NCI-H524 treated with DMSO at 0.1 percent for 48 hours (cell line): ENCODE results near the gene IQCE.
"Not testable (repeated sequence)": the region's sequence is repeated elsewhere in the genome, so short reads cannot be mapped to it uniquely, and the experiment has no call there.

ENCODE experiments used
- DNase-seq: peaks from one replicate; lab custom pipeline; 2025; lab: John Stamatoyannopoulos, UW

Gene IQCE

DNA sequence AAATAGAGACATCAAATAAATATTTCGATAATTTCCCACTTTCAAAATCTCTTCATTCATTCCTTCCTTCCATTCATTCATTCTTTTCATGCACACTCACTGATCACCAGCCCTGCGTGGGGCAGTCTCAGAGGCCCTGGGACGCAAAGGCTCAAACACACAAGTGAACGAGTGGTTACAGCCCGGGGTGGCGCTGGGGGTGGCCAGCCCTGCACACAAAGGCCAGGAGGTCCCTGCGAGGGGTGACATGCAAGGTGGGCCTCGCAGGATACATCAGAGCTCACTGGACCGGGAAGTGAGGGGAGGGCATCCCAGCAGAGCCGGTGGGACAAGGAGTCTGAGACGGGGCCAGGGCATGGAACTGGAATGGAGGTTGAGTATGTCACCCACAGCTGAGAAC lies 43.1 kb downstream of the IQCE start:
- no peak for DNase-seq

DNA sequence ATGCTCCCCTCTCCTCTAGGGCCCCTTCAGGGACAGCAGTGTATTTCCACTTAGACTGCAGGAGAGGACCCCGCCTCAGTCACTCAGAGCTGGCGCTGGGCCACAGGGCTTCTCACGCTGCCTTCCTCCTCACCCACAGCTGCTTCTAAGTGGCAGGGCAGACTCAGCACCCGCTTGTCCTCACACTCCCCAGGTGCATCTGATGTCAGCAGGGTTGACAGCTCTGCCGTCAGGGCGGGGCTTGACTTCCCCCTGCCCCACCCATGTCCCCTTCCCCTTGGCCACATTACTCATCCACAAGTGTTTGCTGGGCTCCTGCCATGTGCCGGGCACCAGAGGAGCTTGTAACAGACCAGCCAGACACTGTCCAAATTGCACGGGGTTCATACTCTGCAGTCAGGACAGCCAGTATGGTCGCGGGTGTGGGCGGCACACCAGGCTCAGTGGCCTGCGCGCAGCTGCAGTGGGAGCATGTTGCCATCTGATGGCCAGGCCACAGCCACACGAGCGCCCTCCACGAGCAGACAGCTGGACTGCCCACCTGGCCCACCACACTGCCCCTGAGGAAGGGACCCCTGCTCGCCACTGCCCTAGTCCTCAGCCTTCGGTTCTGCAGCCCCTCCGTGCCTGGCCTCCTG lies 43.7 kb downstream of the IQCE start:
- no peak for DNase-seq

DNA sequence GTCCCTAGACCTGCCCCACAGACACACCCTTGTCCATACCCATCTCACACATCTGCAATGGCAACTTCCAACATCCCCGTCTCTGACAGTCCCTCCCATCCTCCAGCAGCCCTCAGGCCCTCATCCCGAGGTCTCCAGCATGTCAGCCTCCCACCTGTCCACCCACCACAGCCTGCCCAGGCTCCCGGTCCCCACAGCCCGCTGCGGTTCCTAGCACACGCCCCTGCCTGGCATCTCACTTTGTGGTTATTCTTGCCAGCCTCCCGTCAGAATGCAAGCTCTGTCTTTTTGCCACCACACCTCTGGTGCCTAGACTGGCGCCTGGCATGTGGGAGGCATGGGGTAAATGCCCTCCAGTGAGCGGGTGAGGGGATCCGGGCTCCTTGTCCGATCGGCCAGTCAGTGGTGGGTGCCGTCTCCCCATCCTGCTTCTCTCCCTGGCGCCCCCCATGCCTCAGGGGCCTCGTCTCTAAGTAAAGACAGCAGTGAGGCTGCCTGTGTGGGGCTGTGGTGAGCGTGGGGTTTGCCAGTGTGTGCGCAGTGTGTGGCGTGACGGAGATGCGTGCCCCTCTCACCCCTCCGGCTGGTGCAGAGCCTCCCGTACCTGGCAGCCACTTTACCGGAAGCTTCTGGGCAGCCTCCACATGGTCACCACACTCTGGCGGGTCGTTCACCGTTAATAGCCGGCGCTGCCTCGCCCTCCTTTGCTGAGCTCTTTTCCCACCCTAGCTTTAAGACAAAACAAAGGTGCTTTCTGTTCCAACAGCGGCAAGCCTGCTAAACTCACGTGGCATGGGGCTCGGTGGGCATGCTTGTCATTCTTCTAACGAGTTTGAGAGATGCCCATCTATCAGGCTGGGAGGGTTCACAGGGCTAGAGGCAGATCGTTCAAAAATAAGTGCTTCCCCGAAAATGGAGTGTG lies 44.5 kb downstream of the IQCE start:
- no peak for DNase-seq

DNA sequence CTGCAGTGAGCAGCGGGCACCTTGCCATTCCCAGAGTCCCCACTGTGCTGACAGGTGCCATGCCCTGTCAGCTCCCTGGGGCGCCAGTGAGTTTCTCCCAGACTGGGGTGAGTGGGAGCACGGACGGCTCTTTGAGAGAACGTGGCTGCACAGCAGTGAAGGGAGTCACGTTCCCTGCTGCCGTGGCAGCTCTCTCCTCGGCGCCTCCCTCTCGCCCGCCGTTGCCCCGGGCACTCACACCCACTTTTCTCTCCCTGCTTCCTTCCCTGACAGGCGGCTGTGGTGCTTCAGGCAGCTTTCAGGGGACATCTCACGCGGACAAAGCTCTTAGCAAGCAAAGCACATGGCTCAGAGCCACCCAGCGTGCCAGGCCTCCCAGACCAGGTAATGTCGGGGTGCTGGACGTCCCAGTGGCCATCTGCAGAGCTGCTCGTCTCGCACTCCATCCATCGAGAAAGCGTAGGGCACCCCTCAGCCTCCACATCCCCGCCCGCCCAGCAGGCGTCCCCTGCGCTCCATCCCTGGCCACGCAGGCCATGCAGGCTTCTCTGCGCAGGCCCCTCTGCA lies 45.9 kb downstream of the IQCE start:
- DNase-seq = no peak

- DNase-seq = no peak
Observed at GRCh38 chr7:2605608-2606538, 47.1 kb downstream of the IQCE start.

GRCh38 chr7:2606539-2606936 lies 47.8 kb downstream of the IQCE start:
- DNase-seq = no peak

- no peak for DNase-seq
Observed at GRCh38 chr7:2607122-2607922, 48.5 kb downstream of the IQCE start.

GRCh38 chr7:2607923-2608904 lies 49.4 kb downstream of the IQCE start:
- DNase-seq = no peak

GRCh38 chr7:2608921-2609411 lies 50.2 kb downstream of the IQCE start:
- DNase-seq = no peak

- DNase-seq = not testable (repeated sequence)
Observed at GRCh38 chr7:2609646-2610045, 50.9 kb downstream of the IQCE start.

GRCh38 chr7:2610466-2610865 lies 51.7 kb downstream of the IQCE start:
- no peak for DNase-seq

- no peak for DNase-seq
Observed at GRCh38 chr7:2610898-2611297, 52.1 kb downstream of the IQCE start.

DNA sequence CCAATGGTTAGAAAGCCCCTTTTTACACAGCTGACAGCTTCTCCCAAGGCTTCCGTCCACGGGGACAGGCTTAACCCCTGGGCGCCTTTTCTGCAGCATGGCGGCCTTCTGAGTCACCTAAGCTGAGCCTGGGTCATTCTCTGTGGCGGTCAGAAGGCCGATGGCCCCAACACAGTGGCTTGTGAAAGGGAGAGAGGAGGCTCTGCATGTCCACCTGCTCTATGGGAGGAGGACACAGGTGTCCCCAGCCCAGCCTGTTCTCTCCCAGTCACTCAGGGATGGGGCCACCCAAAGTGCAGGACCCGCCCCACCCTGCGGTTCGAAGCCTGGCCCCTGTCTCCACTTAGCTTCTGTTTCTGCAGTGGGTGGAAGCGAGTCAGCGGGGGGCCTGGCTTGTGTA lies 52.6 kb downstream of the IQCE start:
- DNase-seq = no peak

DNA sequence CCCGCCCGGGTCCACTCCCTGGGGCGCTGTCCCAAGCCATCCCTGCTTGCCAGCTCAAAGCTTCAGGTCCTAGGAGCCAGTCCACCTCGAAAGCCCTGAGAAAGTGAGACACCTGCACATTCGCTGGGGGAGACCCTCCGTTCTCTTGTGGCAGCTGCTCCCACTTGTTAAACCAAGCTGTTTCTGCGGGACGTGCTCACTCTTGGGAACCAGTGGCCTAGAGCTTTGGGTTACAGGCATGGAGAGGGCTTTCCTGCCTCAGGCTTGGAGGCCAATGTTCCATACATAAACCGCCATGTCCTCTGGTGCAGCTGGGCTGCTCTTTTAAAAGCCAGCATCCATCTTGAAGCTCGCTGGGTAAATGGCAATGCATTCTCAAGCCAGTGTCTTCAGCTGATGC lies 53.1 kb downstream of the IQCE start:
- DNase-seq = no peak

DNA sequence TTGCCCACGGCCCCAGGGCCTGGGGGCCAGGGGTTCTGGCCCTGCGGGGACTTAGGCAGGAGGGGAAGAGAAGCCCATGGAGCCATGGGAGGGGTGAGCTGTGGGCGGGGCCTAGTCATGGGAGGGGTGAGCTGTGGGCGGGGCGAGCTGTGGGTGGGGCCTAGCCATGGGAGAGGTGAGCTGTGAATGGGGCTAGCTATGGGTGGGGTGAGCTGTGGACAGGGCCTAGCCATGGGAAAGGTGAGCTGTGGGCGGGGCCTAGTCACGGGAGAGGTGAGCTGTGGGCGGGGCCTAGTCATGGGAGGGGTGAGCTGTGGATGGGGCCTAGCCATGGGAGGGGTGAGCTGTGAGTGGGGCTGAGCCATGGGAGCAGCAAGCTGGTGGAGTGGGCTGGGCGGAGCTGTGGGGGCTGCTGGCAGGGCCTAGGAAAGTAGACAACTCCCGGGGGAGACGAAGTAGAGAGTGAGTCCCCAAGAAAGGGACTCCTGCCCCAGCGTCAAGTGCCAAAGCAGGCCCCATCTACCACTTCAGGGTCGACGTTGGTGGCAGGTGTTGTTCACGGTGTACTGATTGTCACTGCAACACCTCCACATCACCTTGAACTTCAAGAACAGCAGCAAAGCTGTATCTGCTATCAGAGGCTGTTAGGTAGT lies 53.8 kb downstream of the IQCE start:
- DNase-seq = no peak

GRCh38 chr7:2613098-2613930 lies 54.5 kb downstream of the IQCE start:
- no peak for DNase-seq

DNA sequence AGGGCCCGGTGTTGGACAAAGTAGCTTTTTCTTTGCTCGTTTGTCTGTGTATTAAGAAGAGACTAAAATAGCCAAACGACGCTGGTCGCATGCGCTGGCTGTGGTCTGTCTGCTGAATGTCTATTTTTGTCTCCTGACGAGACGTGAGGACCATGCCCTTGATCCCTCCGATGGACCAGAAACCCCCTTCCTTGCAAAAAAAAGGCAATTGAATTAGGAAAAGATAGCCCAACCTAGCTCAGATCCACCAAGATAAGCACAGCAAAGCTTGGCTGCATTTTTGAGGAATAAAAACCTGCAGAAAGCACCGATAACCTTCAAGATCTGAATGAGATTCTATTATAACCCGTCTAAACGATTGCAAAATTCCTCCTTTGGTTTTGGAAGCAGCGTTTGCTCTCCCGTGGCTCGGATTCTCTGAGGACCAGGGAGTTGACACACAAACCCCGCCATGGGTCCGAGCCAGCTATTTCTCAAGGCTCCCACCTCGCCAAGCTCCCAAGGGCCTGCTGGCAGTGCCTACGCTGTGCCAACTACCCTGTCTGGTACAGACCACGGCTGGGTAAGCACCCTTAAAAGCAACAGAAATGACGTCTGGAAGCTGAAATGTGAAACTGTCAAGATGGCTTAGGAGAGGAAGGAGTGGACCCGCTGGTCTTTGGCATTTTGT lies 55.3 kb downstream of the IQCE start:
- DNase-seq = no peak
